HG02852 (cell line): ENCODE measurements around the gene CAMKMT.
"Not testable (repeated sequence)": the region's sequence is repeated elsewhere in the genome, so short reads cannot be mapped to it uniquely, and the experiment has no call there.

Experiments
- ATAC-seq: cut with Tn5 transposase; IDR thresholded peaks from one replicate; pipeline ENCODE4 v1.9.1; 2021; ENCODE audit warnings: mild to moderate bottlenecking, moderate library complexity; ENCODE audit not compliant: unreplicated experiment

CAMKMT gene

DNA sequence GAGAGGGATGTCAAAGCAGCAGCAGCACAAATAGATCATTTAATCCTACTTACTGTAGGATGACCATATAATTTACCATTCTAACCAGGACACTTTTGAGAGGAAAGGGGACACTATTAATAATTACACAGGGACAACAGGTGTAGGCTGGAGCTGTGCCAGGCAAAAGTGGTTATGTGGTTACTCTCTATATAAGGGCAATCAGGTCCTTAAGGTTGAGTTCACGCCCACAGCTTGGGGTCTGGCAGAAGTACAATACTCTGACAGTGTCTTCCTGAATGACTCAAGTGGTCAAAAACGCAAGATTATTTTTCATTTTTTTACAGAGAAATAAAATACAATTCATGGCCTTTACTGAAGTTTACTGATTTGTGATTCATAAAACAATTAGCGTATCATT, 3.2 kb upstream of the CAMKMT start:
- ATAC-seq, result no peak

DNA sequence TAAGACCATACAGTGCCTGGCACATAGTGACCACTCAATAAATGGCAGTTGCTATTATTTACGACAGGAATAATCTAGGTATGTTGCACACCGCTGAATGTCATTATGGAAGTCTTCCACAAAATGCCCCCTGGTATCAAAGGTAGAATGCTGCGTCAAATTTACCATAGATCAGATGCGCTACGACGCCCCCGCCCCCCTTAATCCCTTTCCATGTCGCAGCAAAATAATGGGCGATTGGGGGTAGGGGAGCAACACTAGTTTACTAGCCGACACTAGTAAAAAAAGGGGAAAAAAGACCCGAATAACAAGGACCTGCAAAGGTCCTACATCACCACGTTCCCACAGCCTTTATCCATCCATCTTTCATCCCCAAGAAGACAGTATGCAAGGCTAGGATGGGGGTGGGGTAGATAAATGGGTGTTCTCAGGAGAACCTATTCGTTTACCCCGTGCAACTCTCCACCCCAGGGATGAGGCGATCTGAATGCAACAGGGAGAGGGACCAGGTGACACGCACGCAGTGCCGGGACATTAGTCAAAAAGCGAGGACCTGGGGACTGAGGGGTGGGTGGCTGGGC, 908 bp upstream of the CAMKMT start:
- ATAC-seq, result peak; percentile 17

GRCh38 chr2:44362207-44363015, 664 bp downstream of the CAMKMT start:
- ATAC-seq, result peak; percentile 31

- ATAC-seq, result no peak
These were observed 2.9 kb downstream of the CAMKMT start for GRCh38 chr2:44364604-44365003.

DNA sequence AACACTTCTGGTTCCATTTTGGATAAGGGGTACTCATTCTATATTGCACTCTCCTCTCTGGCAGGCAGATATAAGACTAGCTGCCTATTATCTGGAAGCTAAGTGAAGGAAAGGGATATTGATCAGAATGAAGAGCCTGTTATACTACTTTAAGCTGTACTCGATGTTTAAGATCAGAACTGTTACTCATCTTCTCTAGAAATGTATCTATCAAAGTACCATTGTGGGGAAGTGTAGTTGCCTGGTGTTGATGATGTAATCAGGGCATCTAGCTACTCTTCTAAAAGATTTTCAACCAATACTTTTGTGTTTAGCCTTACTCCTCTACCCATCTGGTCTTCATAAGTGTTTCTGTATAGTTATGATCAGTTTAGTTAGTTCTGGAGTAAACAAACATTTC, 5.8 kb downstream of the CAMKMT start:
- ATAC-seq, result no peak

GRCh38 chr2:44369392-44369791, 7.6 kb downstream of the CAMKMT start:
- no peak for ATAC-seq

- ATAC-seq, result no peak
These were observed 9.7 kb downstream of the CAMKMT start for GRCh38 chr2:44371445-44371844.

DNA sequence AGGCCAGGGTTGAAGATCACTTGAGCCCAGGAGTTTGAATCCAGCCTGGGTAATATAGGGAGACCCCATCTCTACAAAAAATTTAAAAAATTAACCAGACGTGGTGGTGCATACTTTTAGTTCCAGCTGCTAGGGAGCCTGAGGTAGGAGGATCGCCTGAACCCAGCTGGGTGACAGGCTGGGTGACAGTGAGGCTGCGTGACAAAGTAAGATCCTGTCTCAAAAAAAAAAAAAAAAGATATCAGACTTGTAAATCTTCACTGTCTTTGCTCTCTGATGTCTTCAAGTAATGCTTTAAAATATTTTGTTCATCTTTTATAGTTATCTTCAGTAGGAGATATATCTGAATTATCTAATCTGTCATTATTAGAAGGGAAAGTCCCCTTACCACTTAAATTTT, 10.5 kb downstream of the CAMKMT start:
- ATAC-seq, result no peak

- ATAC-seq, result no peak
These were observed 15.7 kb downstream of the CAMKMT start for GRCh38 chr2:44377486-44377885.

- not testable (repeated sequence) for ATAC-seq
These were observed 23.5 kb downstream of the CAMKMT start for GRCh38 chr2:44385226-44385625.

- ATAC-seq, result no peak
These were observed 27.1 kb downstream of the CAMKMT start for GRCh38 chr2:44388877-44389276.

DNA sequence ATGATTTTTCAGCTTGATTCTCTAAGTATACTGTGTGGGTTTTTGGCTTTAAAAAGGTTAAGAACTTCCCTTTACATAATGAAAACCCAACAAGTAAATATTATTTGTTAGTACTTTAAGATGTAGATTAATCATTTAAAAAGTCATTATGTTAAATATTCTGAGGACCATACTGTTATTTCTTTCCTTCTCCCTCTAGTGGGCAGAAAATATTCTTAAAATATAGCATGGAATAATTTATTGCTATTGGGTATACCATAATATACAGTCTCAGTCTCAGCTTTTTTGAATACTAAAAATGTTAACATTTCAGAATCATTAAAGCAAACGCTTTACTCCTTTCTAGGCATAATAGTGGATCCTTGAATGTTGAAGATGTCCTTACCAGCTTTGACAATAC, 28.1 kb downstream of the CAMKMT start:
- ATAC-seq, result no peak

- ATAC-seq, result no peak
These were observed 30.7 kb downstream of the CAMKMT start for GRCh38 chr2:44392338-44392943.

DNA sequence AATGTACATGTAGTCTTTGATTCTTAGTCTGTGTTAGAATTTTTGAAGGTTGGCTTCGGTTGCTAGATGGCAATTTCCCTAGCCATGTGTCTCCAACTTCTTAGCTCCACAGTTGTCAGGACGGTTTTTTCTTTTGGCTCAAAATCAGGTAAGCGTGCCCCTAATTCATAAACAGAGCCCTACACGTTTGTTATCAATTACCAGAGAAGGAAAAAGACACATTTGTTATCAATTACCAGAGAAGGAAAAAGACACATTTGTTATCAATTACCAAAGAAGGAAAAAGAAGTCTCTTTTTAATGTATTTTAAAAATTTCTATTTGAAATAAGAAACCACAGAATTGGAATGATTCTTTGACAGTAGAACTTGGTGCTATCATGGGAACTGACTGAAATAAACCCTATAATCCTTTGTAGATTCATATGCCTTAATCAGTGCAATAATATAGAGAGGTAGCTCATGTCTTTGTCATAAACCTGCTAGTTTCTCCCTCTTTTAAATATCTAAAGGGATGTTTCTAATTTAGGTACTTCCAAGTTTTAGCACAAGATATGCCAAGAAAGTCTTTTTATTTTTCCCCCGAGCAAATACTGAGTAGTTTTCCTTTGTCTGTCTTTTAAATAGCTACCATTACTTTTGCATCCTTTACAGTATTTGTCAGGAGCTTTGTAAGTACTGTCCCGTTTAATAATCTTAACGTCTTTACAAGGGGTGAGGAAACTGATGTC, 35.9 kb downstream of the CAMKMT start:
- ATAC-seq, result no peak

DNA sequence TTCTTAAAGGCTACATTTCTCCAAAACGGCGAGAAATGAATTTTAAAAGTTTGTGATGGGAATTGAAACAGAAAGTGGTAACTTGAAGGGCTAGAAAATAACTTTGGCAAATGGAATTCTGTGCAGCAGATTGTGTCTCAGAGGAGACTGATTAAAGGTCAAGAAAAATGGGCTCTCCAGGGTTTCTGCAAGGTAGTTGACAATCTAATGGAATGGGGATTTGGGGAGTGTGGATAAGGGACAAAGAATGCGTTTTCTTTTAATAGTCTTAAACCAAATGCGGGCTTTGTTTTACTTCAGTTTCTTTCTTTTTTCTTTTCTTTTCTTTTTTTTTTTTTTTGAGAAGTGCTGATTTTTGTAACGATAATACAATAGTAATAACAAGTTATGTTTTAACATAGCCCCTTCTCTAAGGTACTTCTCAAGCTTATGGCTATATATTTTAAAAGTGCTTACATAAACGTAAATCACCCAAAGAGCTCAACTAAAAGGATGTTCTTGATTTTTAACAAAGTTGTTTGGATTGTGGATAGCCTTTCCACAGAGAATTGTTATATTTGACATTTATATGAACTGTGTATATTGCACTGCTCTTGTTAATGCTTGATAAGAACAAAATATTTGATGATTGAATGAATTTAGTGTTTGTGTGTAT, 36.6 kb downstream of the CAMKMT start:
- ATAC-seq, result no peak

- ATAC-seq, result no peak
These were observed 59.0 kb downstream of the CAMKMT start for GRCh38 chr2:44420725-44421124.

- no peak for ATAC-seq
These were observed 62.5 kb downstream of the CAMKMT start for GRCh38 chr2:44424211-44424610.

DNA sequence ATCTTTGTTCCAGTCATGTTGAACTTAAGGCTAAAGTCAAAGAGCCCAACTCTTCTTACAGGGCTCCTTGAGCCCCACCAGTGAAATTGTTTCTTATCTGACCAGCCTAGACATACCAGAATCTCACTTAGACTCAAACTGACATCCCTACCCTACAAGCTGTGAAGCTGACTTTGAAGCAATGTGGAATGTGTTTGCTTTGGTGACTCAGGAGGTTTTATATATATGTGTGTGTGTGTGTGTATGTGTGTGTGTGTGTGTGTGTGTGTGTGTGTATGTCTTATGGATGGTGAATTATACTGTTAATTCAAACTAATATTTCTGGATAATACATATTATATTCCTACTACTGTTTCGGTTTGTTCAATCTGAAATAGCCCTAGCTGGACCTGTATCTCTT, 67.3 kb downstream of the CAMKMT start:
- ATAC-seq, result no peak

DNA sequence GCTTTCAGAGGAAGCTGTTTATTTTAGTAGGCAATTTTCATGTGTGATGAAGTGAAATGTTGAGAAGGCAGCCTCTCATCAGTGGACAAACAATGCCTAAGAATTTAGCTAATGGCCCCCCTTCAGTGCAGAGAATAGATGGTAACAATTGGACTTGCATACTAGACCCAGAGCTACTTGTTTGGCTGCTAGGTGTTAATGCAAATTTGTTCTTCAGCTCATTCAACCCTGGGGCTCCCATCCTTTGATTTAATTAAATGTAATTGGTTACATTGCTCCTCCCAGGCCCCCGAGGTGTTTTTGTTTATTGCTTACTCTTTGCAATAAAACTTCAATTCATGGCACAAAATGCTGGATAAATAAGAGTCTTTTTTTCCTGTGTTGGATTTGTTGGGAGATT, 68.6 kb downstream of the CAMKMT start:
- ATAC-seq, result no peak

DNA sequence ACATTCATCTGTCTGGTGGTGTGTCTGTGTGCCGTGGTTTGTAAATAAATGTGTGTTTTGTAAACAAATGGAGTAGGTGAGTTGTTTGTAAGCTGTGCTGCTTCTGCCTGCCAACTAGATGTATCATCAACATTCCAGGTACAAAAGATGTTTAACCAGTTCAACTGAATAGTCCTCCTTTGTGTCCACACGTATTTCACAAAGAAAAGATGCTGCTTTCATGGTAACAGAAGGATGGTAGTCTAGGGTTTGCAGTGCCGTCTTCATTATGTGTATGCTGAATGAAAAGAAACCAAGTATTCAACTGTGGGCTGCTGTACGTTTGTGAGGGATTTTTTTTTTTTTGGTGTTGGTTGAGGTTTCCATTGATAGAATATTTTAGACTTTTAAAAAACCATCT, 72.1 kb downstream of the CAMKMT start:
- no peak for ATAC-seq

GRCh38 chr2:44441200-44441599, 79.5 kb downstream of the CAMKMT start:
- ATAC-seq, result no peak
